ENCODE measurements around the gene SOX8. TPM values are rescaled to one million over a fixed set of nuclear protein-coding genes. Genes with fewer than 3 reads are reported as not detected.
A peak's percentile ranks its signal among the peaks of the same experiment; 100 is the strongest.
"Not testable (repeated sequence)": the region's sequence is repeated elsewhere in the genome, so short reads cannot be mapped to it uniquely, and the experiment has no call there.

SOX8 gene
- total RNA-seq, 1 experiment from 2014 or later: 1.4 TPM

DNA sequence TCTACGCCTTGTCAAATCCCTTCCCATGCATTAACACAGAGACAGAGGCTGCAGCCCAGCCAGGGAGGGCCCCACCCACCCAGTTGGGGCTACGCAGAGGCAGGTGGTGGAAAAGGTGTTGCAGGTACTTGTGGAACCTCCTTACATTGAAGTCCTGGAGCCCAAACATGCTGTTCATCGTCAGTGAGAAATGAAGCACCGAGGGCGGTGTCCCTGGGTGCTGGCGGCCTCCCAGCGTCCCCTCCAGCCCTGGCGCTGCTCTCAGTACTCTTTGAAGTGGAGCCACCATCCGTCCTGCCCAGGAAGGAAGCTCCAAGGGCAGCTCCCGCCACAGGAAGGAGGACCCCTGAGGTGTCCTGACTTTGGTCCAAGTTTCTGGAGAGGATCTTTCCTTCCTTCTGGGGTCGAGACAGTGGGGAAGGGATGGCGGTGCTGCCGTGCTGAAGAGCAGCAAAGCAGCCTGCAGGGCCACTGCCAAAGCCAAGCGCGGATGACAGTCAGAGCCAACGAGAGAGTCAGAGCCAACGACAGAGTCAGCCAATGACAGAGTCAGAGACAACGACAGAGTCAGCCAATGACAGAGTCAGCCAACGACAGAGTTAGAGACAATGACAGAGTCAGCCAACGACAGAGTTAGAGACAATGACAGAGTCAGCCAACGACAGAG is 34.2 kb upstream of the SOX8 start:
- Histone ChIP-seq H3K9me3 (ENCODE audit: low read depth, low read length, poor library complexity, severe bottlenecking) (peaks cover 5% of the 10 kb centered on the region), H3K4me3 (ENCODE audit: low read depth, low read length, poor library complexity, severe bottlenecking) (no peak overlapping the region), H3K27ac (ENCODE audit: low read depth, low read length, poor library complexity, severe bottlenecking) (no peak overlapping the region), H3K4me1 (ENCODE audit: insufficient read depth, low read length, poor library complexity, severe bottlenecking) (peaks cover 13% of the 10 kb centered on the region), H3K36me3 (ENCODE audit: insufficient read depth, low read length, poor library complexity, severe bottlenecking) (no peaks in the 10 kb centered on the region), H3K27me3 (replicated peaks; ENCODE audit: insufficient read depth, low read depth, low read length, poor library complexity) (no peaks in the 10 kb centered on the region)
- CTCF ChIA-PET: no interaction called here
- no peak for TF ChIP-seq EZH2 (IDR thresholded peaks at IDR 0.05; ENCODE audit: borderline replicate concordance, low read depth, low read length, poor library complexity, severe bottlenecking)
- TF ChIP-seq, protein P1, sequence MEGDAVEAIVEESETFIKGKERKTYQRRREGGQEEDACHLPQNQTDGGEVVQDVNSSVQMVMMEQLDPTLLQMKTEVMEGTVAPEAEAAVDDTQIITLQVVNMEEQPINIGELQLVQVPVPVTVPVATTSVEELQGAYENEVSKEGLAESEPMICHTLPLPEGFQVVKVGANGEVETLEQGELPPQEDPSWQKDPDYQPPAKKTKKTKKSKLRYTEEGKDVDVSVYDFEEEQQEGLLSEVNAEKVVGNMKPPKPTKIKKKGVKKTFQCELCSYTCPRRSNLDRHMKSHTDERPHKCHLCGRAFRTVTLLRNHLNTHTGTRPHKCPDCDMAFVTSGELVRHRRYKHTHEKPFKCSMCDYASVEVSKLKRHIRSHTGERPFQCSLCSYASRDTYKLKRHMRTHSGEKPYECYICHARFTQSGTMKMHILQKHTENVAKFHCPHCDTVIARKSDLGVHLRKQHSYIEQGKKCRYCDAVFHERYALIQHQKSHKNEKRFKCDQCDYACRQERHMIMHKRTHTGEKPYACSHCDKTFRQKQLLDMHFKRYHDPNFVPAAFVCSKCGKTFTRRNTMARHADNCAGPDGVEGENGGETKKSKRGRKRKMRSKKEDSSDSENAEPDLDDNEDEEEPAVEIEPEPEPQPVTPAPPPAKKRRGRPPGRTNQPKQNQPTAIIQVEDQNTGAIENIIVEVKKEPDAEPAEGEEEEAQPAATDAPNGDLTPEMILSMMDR (conservative IDR thresholded peaks at IDR 0.05; ENCODE audit: low read depth, low read length): no peak
- intact Hi-C loops (cut with micrococcal nuclease; ENCODE audit: unreplicated experiment): no loop called here
- DNase-seq (ENCODE audit: low spot score): peak; percentile 87
- no TSS peak for BruUV-seq (replicated peaks)
- POLR2A ChIA-PET (ENCODE audit: low non-redundant PET): no interaction called here

DNA sequence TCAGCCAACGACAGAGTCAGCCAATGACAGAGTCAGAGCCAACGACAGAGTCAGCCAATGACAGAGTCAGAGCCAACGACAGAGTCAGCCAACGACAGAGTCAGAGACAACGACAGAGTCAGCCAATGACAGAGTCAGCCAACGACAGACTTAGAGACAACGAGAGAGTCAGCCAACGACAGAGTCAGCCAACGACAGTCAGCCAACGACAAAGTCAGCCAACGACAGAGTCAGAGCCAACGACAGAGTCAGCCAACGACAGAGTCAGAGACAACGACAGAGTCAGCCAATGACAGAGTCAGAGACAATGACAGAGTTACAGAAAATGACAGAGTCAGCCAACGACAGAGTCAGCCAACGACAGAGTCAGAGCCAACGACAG is 33.7 kb upstream of the SOX8 start:
- BruUV-seq (replicated peaks); H3K27ac ChIP-seq (ENCODE audit: low read depth, low read length, poor library complexity, severe bottlenecking); intact Hi-C loops (cut with micrococcal nuclease; ENCODE audit: unreplicated experiment); H3K9me3 ChIP-seq (ENCODE audit: low read depth, low read length, poor library complexity, severe bottlenecking); H3K27me3 ChIP-seq (replicated peaks; ENCODE audit: insufficient read depth, low read depth, low read length, poor library complexity); POLR2A ChIA-PET (ENCODE audit: low non-redundant PET); DNase-seq (ENCODE audit: low spot score); H3K4me3 ChIP-seq (ENCODE audit: low read depth, low read length, poor library complexity, severe bottlenecking); CTCF ChIA-PET; H3K36me3 ChIP-seq (ENCODE audit: insufficient read depth, low read length, poor library complexity, severe bottlenecking): not testable (repeated sequence)
- peaks cover 13% of the 10 kb centered on the region for H3K4me1 ChIP-seq (ENCODE audit: insufficient read depth, low read length, poor library complexity, severe bottlenecking)

DNA sequence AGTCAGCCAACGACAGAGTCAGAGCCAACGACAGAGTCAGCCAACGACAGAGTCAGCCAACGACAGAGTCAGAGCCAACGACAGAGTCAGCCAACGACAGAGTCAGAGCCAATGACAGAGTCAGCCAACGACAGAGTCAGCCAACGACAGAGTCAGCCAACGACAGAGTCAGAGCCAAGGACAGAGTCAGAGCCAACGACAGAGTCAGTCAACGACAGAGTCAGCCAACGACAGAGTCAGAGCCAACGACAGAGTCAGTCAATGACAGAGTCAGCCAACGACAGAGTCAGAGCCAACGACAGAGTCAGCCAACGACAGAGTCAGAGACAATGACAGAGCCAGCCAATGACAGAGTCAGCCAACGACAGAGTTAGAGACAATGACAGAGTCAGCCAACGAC is 32.8 kb upstream of the SOX8 start:
- H3K9me3 ChIP-seq (ENCODE audit: low read depth, low read length, poor library complexity, severe bottlenecking); BruUV-seq (replicated peaks); DNase-seq (ENCODE audit: low spot score); H3K27me3 ChIP-seq (replicated peaks; ENCODE audit: insufficient read depth, low read depth, low read length, poor library complexity); H3K4me3 ChIP-seq (ENCODE audit: low read depth, low read length, poor library complexity, severe bottlenecking); H3K27ac ChIP-seq (ENCODE audit: low read depth, low read length, poor library complexity, severe bottlenecking); POLR2A ChIA-PET (ENCODE audit: low non-redundant PET); intact Hi-C loops (cut with micrococcal nuclease; ENCODE audit: unreplicated experiment); CTCF ChIA-PET; H3K36me3 ChIP-seq (ENCODE audit: insufficient read depth, low read length, poor library complexity, severe bottlenecking): not testable (repeated sequence)
- H3K4me1 ChIP-seq (ENCODE audit: insufficient read depth, low read length, poor library complexity, severe bottlenecking): peaks cover 13% of the 10 kb centered on the region

DNA sequence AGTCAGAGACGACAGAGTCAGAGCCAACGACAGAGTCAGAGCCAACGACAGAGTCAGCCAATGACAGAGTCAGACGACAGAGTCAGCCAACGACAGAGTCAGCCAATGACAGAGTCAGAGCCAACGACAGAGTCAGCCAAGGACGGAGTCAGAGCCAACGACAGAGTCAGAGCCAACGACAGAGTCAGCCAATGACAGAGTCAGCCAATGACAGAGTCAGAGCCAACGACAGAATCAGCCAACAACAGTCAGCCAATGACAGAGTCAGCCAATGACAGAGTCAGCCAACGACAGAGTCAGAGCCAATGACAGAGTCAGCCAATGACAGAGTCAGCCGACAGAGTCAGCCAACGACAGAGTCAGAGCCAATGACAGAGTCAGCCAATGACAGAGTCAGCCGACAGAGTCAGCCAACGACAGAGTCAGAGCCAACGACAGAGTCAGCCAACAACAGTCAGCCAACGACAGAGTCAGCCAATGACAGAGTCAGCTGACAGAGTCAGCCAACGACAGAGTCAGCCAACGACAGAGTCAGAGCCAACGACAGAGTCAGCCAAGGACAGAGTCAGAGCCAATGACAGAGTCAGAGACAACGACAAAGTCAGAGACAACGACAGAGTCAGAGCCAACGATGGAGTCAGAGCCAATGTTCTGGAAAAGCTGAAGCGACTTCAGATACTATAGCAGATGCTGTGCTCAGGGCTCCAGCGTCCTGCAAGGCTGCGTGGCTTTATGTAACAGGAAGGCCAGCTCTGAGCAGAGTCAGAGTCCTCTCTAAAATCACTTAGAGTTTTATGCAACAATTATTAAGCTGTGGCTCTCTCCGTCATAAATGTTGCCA is 30.6 kb upstream of the SOX8 start:
- BruUV-seq (replicated peaks); H3K9me3 ChIP-seq (ENCODE audit: low read depth, low read length, poor library complexity, severe bottlenecking); POLR2A ChIA-PET (ENCODE audit: low non-redundant PET): not testable (repeated sequence)

More for the DNA sequence above, 30.6 kb upstream of the SOX8 start:
- H3K36me3 ChIP-seq (ENCODE audit: insufficient read depth, low read length, poor library complexity, severe bottlenecking); H3K27me3 ChIP-seq (replicated peaks; ENCODE audit: insufficient read depth, low read depth, low read length, poor library complexity); DNase-seq (ENCODE audit: low spot score); H3K4me3 ChIP-seq (ENCODE audit: low read depth, low read length, poor library complexity, severe bottlenecking); intact Hi-C loops (cut with micrococcal nuclease; ENCODE audit: unreplicated experiment); CTCF ChIA-PET; H3K27ac ChIP-seq (ENCODE audit: low read depth, low read length, poor library complexity, severe bottlenecking): not testable (repeated sequence)
- peaks cover 13% of the 10 kb centered on the region for H3K4me1 ChIP-seq (ENCODE audit: insufficient read depth, low read length, poor library complexity, severe bottlenecking)
